H1 (cell line): ENCODE data around the gene HBB. TPM values are rescaled to one million over a fixed set of nuclear protein-coding genes. Genes with fewer than 3 reads are reported as not detected.

Experiments
- CTCF ChIA-PET: fragments of 300-600 bp; sonication (Branson Sonifier 250); formaldehyde crosslinking; loops from one replicate; lab custom pipeline; 2021; ENCODE audit not compliant: partially characterized antibody; lab: Charles Lee
- POLR2A ChIA-PET: fragments of 300-600 bp; sonication (Branson Sonifier 250); formaldehyde crosslinking; loops from one replicate; lab custom pipeline; 2021; ENCODE audit warnings: inconsistent platforms; ENCODE audit not compliant: partially characterized antibody; lab: Charles Lee
- DNase-seq, 2 experiments: peaks; one replicate each; pipeline versions ENCODE4 v3.0.0 to v3.0.0-alpha.2; 2010 to 2022; ENCODE audit warnings: low spot score in 2 of 2, low read depth in 1 of 2, mixed read lengths in 1 of 2
- FAIRE-seq: peaks from 2 replicates; lab custom pipeline; 2011; peaks lifted over from hg19 to GRCh38; lab: Jason Lieb, UNC
- H2AFZ ChIP-seq: 2 replicates; pipeline ENCODE4 v1.8.1; 2012; ENCODE audit warnings: low read length, inconsistent platforms
- H2AK5ac ChIP-seq: 2 replicates; pipeline ENCODE4 v1.6.1; 2013; ENCODE audit warnings: low read depth, low read length
- H2BK120ac ChIP-seq: replicated peaks from 2 replicates; pipeline ENCODE3; 2013; ENCODE audit warnings: low read depth, low read length, inconsistent platforms
- H2BK12ac ChIP-seq: 2 replicates; pipeline ENCODE4 v1.6.1; 2013; ENCODE audit warnings: low read depth, low read length
- H2BK15ac ChIP-seq: 2 replicates; pipeline ENCODE4 v1.6.1; 2013; ENCODE audit warnings: low read length
- H2BK20ac ChIP-seq: 2 replicates; pipeline ENCODE4 v1.6.1; 2013; ENCODE audit warnings: low read length
- H2BK5ac ChIP-seq: 2 replicates; pipeline ENCODE4 v1.6.1; 2013; ENCODE audit warnings: low read depth, low read length
- H3K14ac ChIP-seq: 2 replicates; pipeline ENCODE4 v1.6.1; 2013; ENCODE audit warnings: inconsistent platforms; ENCODE audit not compliant: insufficient read length
- H3K18ac ChIP-seq: 2 replicates; pipeline ENCODE4 v1.6.1; 2013; ENCODE audit warnings: low read length; ENCODE audit errors: extremely low read depth
- H3K23ac ChIP-seq: 2 replicates; pipeline ENCODE4 v1.6.1; 2013; ENCODE audit warnings: inconsistent platforms; ENCODE audit not compliant: insufficient read length
- H3K23me2 ChIP-seq: 2 replicates; pipeline ENCODE4 v1.6.1; 2013; ENCODE audit warnings: low read depth, low read length
- H3K27ac ChIP-seq: 2 replicates; pipeline ENCODE4 v1.6.1; 2011; ENCODE audit warnings: low read depth, low read length, inconsistent platforms
- H3K27me3 ChIP-seq, 4 experiments: replicated peaks in 1 of 4; 1 replicate in 1 of 4; 2 replicates in 3 of 4; pipeline versions ENCODE4 v1.6.1 to v1.8.1; 2011 to 2013; ENCODE audit warnings: low read length in 3 of 4, mild to moderate bottlenecking in 3 of 4, inconsistent platforms in 2 of 4, mixed read lengths in 2 of 4, moderate library complexity in 1 of 4; ENCODE audit not compliant: control insufficient read depth in 3 of 4, insufficient read depth in 3 of 4; ENCODE audit errors: extremely low read depth in 1 of 4
- H3K36me3 ChIP-seq, 4 experiments: 2 replicates each; pipeline versions ENCODE4 v1.6.1 to v1.8.1; 2011 to 2013; ENCODE audit warnings: mild to moderate bottlenecking in 4 of 4, low read length in 3 of 4, moderate library complexity in 2 of 4, control low read depth in 1 of 4, inconsistent platforms in 1 of 4; ENCODE audit not compliant: insufficient read depth in 4 of 4, control insufficient read depth in 2 of 4
- H3K4ac ChIP-seq: replicated peaks from 2 replicates; pipeline ENCODE3; 2013; ENCODE audit warnings: low read length, low read depth, mixed read lengths, inconsistent platforms; ENCODE audit not compliant: insufficient read length
- H3K4me1 ChIP-seq, 4 experiments: replicated peaks in 1 of 4; 1 replicate in 1 of 4; 2 replicates in 3 of 4; pipeline versions ENCODE4 v1.6.1 to v1.8.1; 2011 to 2013; ENCODE audit warnings: low read length in 3 of 4, inconsistent platforms in 2 of 4, mixed read lengths in 1 of 4; ENCODE audit not compliant: insufficient read depth in 4 of 4, control insufficient read depth in 3 of 4
- H3K4me2 ChIP-seq, 2 experiments: 2 replicates each; pipeline versions ENCODE4 v1.6.1 to v1.8.1; 2011 to 2013; ENCODE audit warnings: low read depth in 2 of 2, low read length in 2 of 2, control low read depth in 1 of 2, inconsistent platforms in 1 of 2, mild to moderate bottlenecking in 1 of 2; ENCODE audit not compliant: insufficient read depth in 1 of 2
- H3K4me3 ChIP-seq, 4 experiments: fragments of 200-600, 300-600 bp in 1 of 4; sonication (generic), shearing (Covaris generic), sonication (Bioruptor Twin) in 1 of 4; 2 replicates each; pipeline versions ENCODE4 v1.5.1 to v1.8.1; 2011 to 2016; ENCODE audit warnings: low read length in 4 of 4, low read depth in 3 of 4, control low read depth in 2 of 4, inconsistent platforms in 2 of 4, mild to moderate bottlenecking in 2 of 4, mixed read lengths in 1 of 4, moderate library complexity in 1 of 4; ENCODE audit not compliant: insufficient read depth in 2 of 4; ENCODE audit errors: extremely low read depth in 1 of 4
- H3K56ac ChIP-seq: replicated peaks from 2 replicates; pipeline ENCODE3; 2013; ENCODE audit warnings: low read depth, mild to moderate bottlenecking, mixed read lengths, low read length, inconsistent platforms; ENCODE audit not compliant: insufficient read length
- H3K79me1 ChIP-seq: 2 replicates; pipeline ENCODE4 v1.6.1; 2013; ENCODE audit warnings: low read depth, low read length, control low read depth
- H3K79me2 ChIP-seq, 2 experiments: 2 replicates each; pipeline versions ENCODE4 v1.6.1 to v1.8.1; 2012 to 2013; ENCODE audit warnings: low read length in 2 of 2, mild to moderate bottlenecking in 2 of 2, inconsistent platforms in 1 of 2; ENCODE audit not compliant: insufficient read depth in 2 of 2, control insufficient read depth in 1 of 2
- H3K9ac ChIP-seq, 4 experiments: replicated peaks in 1 of 4; 1 replicate in 1 of 4; 2 replicates in 3 of 4; pipeline versions ENCODE4 v1.6.1 to v1.8.1; 2011 to 2013; ENCODE audit warnings: low read depth in 3 of 4, low read length in 3 of 4, control low read depth in 2 of 4, mild to moderate bottlenecking in 2 of 4, moderate library complexity in 2 of 4, inconsistent platforms in 1 of 4; ENCODE audit errors: extremely low read depth in 1 of 4
- H3K9me3 ChIP-seq, 2 experiments: 2 replicates each; pipeline versions ENCODE4 v1.6.1 to v1.8.1; 2012 to 2013; ENCODE audit warnings: mild to moderate bottlenecking in 2 of 2, moderate library complexity in 2 of 2, control low read depth in 1 of 2, inconsistent platforms in 1 of 2, low read depth in 1 of 2, low read length in 1 of 2, mixed read lengths in 1 of 2; ENCODE audit not compliant: insufficient read depth in 2 of 2
- H4K20me1 ChIP-seq, 2 experiments: replicated peaks in 1 of 2; 2 replicates each; pipeline versions ENCODE3 to v1.8.1; 2011 to 2013; ENCODE audit warnings: inconsistent platforms in 2 of 2, low read length in 2 of 2, mild to moderate bottlenecking in 1 of 2; ENCODE audit not compliant: insufficient read depth in 2 of 2, control insufficient read depth in 1 of 2
- H4K5ac ChIP-seq: 2 replicates; pipeline ENCODE4 v1.6.1; 2013; ENCODE audit warnings: low read length, low read depth, mixed read lengths, inconsistent platforms; ENCODE audit not compliant: insufficient read length
- H4K8ac ChIP-seq: 2 replicates; pipeline ENCODE4 v1.8.0; 2013; ENCODE audit warnings: mild to moderate bottlenecking, moderate library complexity, low read length, inconsistent platforms; ENCODE audit not compliant: insufficient read depth; ENCODE audit errors: extremely low read depth
- H4K91ac ChIP-seq: replicated peaks from 2 replicates; pipeline ENCODE3; 2013; ENCODE audit warnings: low read length, mixed read lengths, inconsistent platforms; ENCODE audit not compliant: insufficient read length
- CHD2 ChIP-seq: IDR thresholded peaks from 2 replicates; pipeline ENCODE4 v1.6.1; 2012; ENCODE audit warnings: low read length, improper control_type of control experiment
- EP300 ChIP-seq, 2 experiments: IDR thresholded peaks; 1 replicate in 1 of 2; 2 replicates in 1 of 2; pipeline ENCODE4 v1.6.1; 2011 to 2012; ENCODE audit warnings: low read depth in 2 of 2, low read length in 2 of 2, mild to moderate bottlenecking in 2 of 2, borderline replicate concordance in 1 of 2, inconsistent platforms in 1 of 2, moderate library complexity in 1 of 2
- FOSL1 ChIP-seq: IDR thresholded peaks from 2 replicates; pipeline ENCODE4 v1.6.1; 2011; ENCODE audit warnings: mild to moderate bottlenecking, low read depth, low read length, moderate library complexity; ENCODE audit not compliant: insufficient read depth
- GABPA ChIP-seq: IDR thresholded peaks from 2 replicates; pipeline ENCODE4 v1.6.1; 2011; ENCODE audit warnings: mild to moderate bottlenecking, low read length, moderate library complexity, borderline replicate concordance; ENCODE audit not compliant: insufficient read depth
- JUN ChIP-seq: IDR thresholded peaks from 2 replicates; pipeline ENCODE4 v1.6.1; 2011; ENCODE audit warnings: low read depth, mild to moderate bottlenecking, improper control_type of control experiment, low read length
- SP1 ChIP-seq: IDR thresholded peaks from 2 replicates; pipeline ENCODE4 v1.6.1; 2011; ENCODE audit warnings: low read depth, low read length
- WGBS, 2 experiments: shearing (Covaris generic) in 1 of 2; methylation state at CpG; one replicate each; pipeline versions ENCODE4 v1.1.6 to v1.1.7; 2013 to 2015; ENCODE audit warnings: low lambda C conversion rate in 2 of 2, mixed read lengths in 2 of 2, inconsistent platforms in 1 of 2, low coverage in 1 of 2, missing lambda C conversion rate in 1 of 2; ENCODE audit not compliant: insufficient replicate concordance in 2 of 2, insufficient coverage in 1 of 2, insufficient read length in 1 of 2; ENCODE audit errors: extremely low coverage in 1 of 2, missing lambda C conversion rate in 1 of 2; 5-methylcytosine and 5-hydroxymethylcytosine counted together
- polyA plus RNA-seq, 7 experiments: library from polyadenylated mRNA; depleted of rRNA in 3 of 7; stranded (reverse) in 5 of 7; unstranded in 2 of 7; fragments of >200 nt in 5 of 7; fragments of 200-250 nt in 2 of 7; gene quantifications; 1 replicate in 5 of 7; 2 replicates in 1 of 7; 4 replicates in 1 of 7; pipeline versions ENCODE4 v1.2.1 to v1.2.3, GENCODE V29; 2011 to 2013; ENCODE audit warnings: missing spikeins in 2 of 7, mixed read lengths in 2 of 7
- total RNA-seq: library from RNA; stranded (reverse); fragmentation: NEBNext Ultra II Directional; extraction: Animal tissue kit (Norgen Biotek cat#: 25700); gene quantifications from 2 replicates; pipeline ENCODE4 v1.2.1, GENCODE V29; 2021

The HBB gene
- total and polyA plus RNA-seq, 2 of the 8 experiments (the other 6 are each of a cell fraction or from before 2014, with no cell fraction given) = not detected

- H3K79me1 ChIP-seq = no peaks in the 10 kb centered on the region
- H3K27me3 ChIP-seq = no peaks in the 10 kb centered on the region
- no peak overlapping the region for H3K4me2 ChIP-seq
- no peak overlapping the region for H3K27ac ChIP-seq
- H2AFZ ChIP-seq = no peak overlapping the region
- CTCF ChIA-PET = interaction anchor here (0.5 to 1.2 kb wide), 2 partner anchors 16 to 593 kb away, joined by 3 read pairs; no protein-coding TSS in a partner anchor
- H3K4me3 ChIP-seq = no peak overlapping the region
- peaks cover 4 to 8% of the 10 kb centered on the region in 2 experiments; a peak in 2 of 4 replicates for H3K9me3 ChIP-seq
- H3K14ac ChIP-seq = no peak overlapping the region
- H3K23ac ChIP-seq = no peak overlapping the region
- POLR2A ChIA-PET = no interaction called here
- 91% methylated on average over 2 of the region's 2 CpGs; no CpG with 5 or more reads in 1 of the 2 experiments for WGBS, 2 experiments
- no peak overlapping the region for H3K4ac ChIP-seq
- H3K9ac ChIP-seq = no peak overlapping the region
- H4K8ac ChIP-seq = no peak overlapping the region
- no peaks in the 10 kb centered on the region for H4K20me1 ChIP-seq
- no peak overlapping the region for H4K91ac ChIP-seq
- FAIRE-seq (no peak), DNase-seq (no peak)
- no peak overlapping the region for H3K56ac ChIP-seq
- no peaks in the 10 kb centered on the region for H3K79me2 ChIP-seq
- no peak overlapping the region for H2AK5ac ChIP-seq
- no peak overlapping the region for H2BK5ac ChIP-seq
- no peak overlapping the region for H3K18ac ChIP-seq
- no peak overlapping the region for H2BK15ac ChIP-seq
- no peaks in the 10 kb centered on the region for H3K36me3 ChIP-seq
- H4K5ac ChIP-seq = no peak overlapping the region
- H2BK120ac ChIP-seq = no peak overlapping the region
- H2BK12ac ChIP-seq = no peak overlapping the region
- no peaks in the 10 kb centered on the region for H3K23me2 ChIP-seq
- TF ChIP-seq FOSL1 (no peak), CHD2 (no peak), GABPA (no peak), EP300 (IDR thresholded peaks at IDR 0.05; ENCODE audit: borderline replicate concordance in 1 of 2, low read depth in 2 of 2, low read length in 2 of 2) (no peak), JUN (no peak), SP1 (no peak)
- H3K4me1 ChIP-seq = no peaks in the 10 kb centered on the region
- H2BK20ac ChIP-seq = no peak overlapping the region
Observed at GRCh38 chr11:5188201-5188600, 38.7 kb downstream of the HBB start.
